Head of caudate nucleus (tissue), 42 donors: ENCODE measurements around the gene ZNF358.

ENCODE experiments used
- DNase-seq, 42 donors: peaks; one replicate each; pipeline versions ENCODE4 v3.0.0 to v3.0.0-alpha.2; 2020 to 2021; ENCODE audit warnings: mixed read lengths in 7 of 42
- intact Hi-C: fragments of 100-400 bp; cut with DNase I; formaldehyde crosslinking; loops from one replicate; pipeline ENCODE4 v1.15.0; 2022

ZNF358 gene

GRCh38 chr19:7515110-7515644 is 726 bp upstream of the ZNF358 start:
- intact Hi-C loops = no loop called here
- peak in 5 of 42 donors; percentile 4 to 43 (median 26) for DNase-seq

GRCh38 chr19:7516333-7516732 is 430 bp downstream of the ZNF358 start:
- intact Hi-C loops = no loop called here
- no peak for DNase-seq

- DNase-seq = no peak
- intact Hi-C loops = no loop called here
These were observed 975 bp downstream of the ZNF358 start for GRCh38 chr19:7516878-7517277.

GRCh38 chr19:7519361-7520130 is 3.6 kb downstream of the ZNF358 start:
- DNase-seq = no peak
- intact Hi-C loops = loop anchor here (5.0 to 10.0 kb wide), 3 partner anchors 32 to 165 kb away; partner anchors contain the start of gene PEX11G

- DNase-seq = peak in 27 of 42 donors; percentile 15 to 76 (median 50)
- intact Hi-C loops = loop anchor here (5.0 to 10.0 kb wide), 3 partner anchors 33 to 166 kb away; partner anchors contain the start of gene PEX11G
These were observed 4.5 kb downstream of the ZNF358 start for GRCh38 chr19:7520131-7521051.

GRCh38 chr19:7521551-7522071 is 5.7 kb downstream of the ZNF358 start:
- DNase-seq = peak in 1 of 42 donors; percentile 33
- intact Hi-C loops = loop anchor here (5.0 to 10.0 kb wide), 3 partner anchors 34 to 167 kb away; partner anchors contain the start of gene PEX11G

GRCh38 chr19:7522072-7522922 is 6.4 kb downstream of the ZNF358 start, which contains the start of gene MCOLN1:
Gene MCOLN1 (plus strand): TSS chr19:7522624. CDS start chr19:7522751, 127 bp downstream.
- DNase-seq = peak; percentile 95 to 100 (median 99)
- intact Hi-C loops = loop anchor here (5.0 to 10.0 kb wide), 3 partner anchors 35 to 167 kb away; partner anchors contain the start of gene PEX11G

- intact Hi-C loops = loop anchor here (5.0 to 10.0 kb wide), 3 partner anchors 36 to 168 kb away; partner anchors contain the start of gene PEX11G
- peak in 1 of 42 donors; percentile 39 for DNase-seq
These were observed 7.2 kb downstream of the ZNF358 start for GRCh38 chr19:7522923-7523667.

- no peak for DNase-seq
- intact Hi-C loops = loop anchor here (5.0 to 10.0 kb wide), 3 partner anchors 37 to 170 kb away; partner anchors contain the start of gene PEX11G
These were observed 8.6 kb downstream of the ZNF358 start for GRCh38 chr19:7524523-7524922.

GRCh38 chr19:7524992-7525739 is 9.3 kb downstream of the ZNF358 start:
- DNase-seq = no peak
- intact Hi-C loops = loop anchor here (5.0 to 10.0 kb wide), 3 partner anchors 38 to 170 kb away; partner anchors contain the start of gene PEX11G

GRCh38 chr19:7526059-7526929 is 10.4 kb downstream of the ZNF358 start:
- intact Hi-C loops = loop anchor here (10.0 kb wide), 2 partner anchors 131 to 171 kb away; no protein-coding TSS in a partner anchor
- no peak for DNase-seq

- intact Hi-C loops = loop anchor here (10.0 kb wide), 2 partner anchors 133 to 173 kb away; no protein-coding TSS in a partner anchor
- DNase-seq = peak in 13 of 42 donors; percentile 25 to 58 (median 48)
These were observed 11.8 kb downstream of the ZNF358 start for GRCh38 chr19:7527516-7528191.

- intact Hi-C loops = loop anchor here (10.0 kb wide), 2 partner anchors 133 to 173 kb away; no protein-coding TSS in a partner anchor
- DNase-seq = no peak
These were observed 12.3 kb downstream of the ZNF358 start for GRCh38 chr19:7528192-7528519.

GRCh38 chr19:7528522-7529245 is 12.8 kb downstream of the ZNF358 start:
- intact Hi-C loops = loop anchor here (10.0 kb wide), 2 partner anchors 134 to 174 kb away; no protein-coding TSS in a partner anchor
- no peak for DNase-seq
